H7 (cell line): ENCODE results near the gene ADPRS. TPM values are rescaled to one million over a fixed set of nuclear protein-coding genes. Genes with fewer than 3 reads are reported as not detected.

Source experiments
- DNase-seq: peaks from one replicate; pipeline ENCODE4 v3.0.0; 2012
- H3K27me3 ChIP-seq: 2 replicates; pipeline ENCODE4 v1.6.0; 2011; ENCODE audit warnings: mild to moderate bottlenecking, low read length; ENCODE audit not compliant: control insufficient read depth, insufficient read depth
- H3K36me3 ChIP-seq: replicated peaks from 2 replicates; pipeline ENCODE4 v1.5.1; 2011; ENCODE audit warnings: low read length; ENCODE audit not compliant: control insufficient read depth, insufficient read depth
- H3K4me3 ChIP-seq: 2 replicates; pipeline ENCODE4 v1.5.1; 2011; ENCODE audit warnings: low read depth, mild to moderate bottlenecking, control low read depth, low read length, moderate library complexity; ENCODE audit not compliant: insufficient read depth
- total RNA-seq: library from RNA; depleted of rRNA; stranded (reverse); fragments of >200 nt; shearing (Covaris generic); gene quantifications from 2 replicates; pipeline ENCODE4 v1.2.3, GENCODE V29; 2014

The ADPRS gene
- total RNA-seq, 1 experiment from 2014 or later, result 112 TPM

- Histone ChIP-seq H3K36me3 (no peaks in the 10 kb centered on the region), H3K27me3 (peaks cover 8% of the 10 kb centered on the region; the same call in 1 of the 2 replicates), H3K4me3 (peak within 1 kb of the TSS; percentile 57)
- peak; percentile 98 for DNase-seq
Measured at GRCh38 chr1:36083635-36084496, 4.8 kb upstream of the ADPRS start, which contains the start of gene TEKT2. TEKT2 (plus strand) TSS chr1:36084094; CDS start chr1:36084922, 828 bp downstream.

GRCh38 chr1:36084497-36085115 is 4.1 kb upstream of the ADPRS start:
- DNase-seq, result peak; percentile 62
- Histone ChIP-seq H3K27me3 (peaks cover 8% of the 10 kb centered on the region; the same call in 1 of the 2 replicates), H3K4me3 (peak overlapping the region; percentile 57), H3K36me3 (no peaks in the 10 kb centered on the region)

DNA sequence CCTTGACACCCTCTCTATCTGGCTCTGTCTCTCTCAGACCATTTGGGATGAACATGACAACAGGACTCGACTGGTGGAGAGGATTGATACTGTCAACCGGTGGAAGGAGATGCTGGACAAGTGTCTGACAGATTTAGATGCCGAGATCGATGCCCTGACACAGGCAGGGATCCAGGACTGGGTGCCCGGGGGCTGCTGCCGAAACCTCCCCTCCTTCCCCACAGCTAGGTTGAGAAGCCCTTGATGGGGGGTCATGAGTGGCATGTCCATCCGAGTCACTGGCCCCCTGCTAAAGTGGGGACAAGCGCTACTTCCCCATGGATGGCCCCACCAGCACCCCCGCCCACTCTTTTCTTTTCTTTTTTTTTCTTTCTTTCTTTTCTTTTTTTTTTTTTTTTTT is 3.6 kb upstream of the ADPRS start:
- H3K4me3 ChIP-seq, result no peak overlapping the region
- DNase-seq, result no peak
- no peaks in the 10 kb centered on the region for H3K36me3 ChIP-seq
- H3K27me3 ChIP-seq, result peaks cover 8% of the 10 kb centered on the region; the same call in 1 of the 2 replicates

GRCh38 chr1:36085686-36086526 is 2.8 kb upstream of the ADPRS start:
- Histone ChIP-seq H3K27me3 (peaks cover 8% of the 10 kb centered on the region; the same call in 1 of the 2 replicates), H3K36me3 (peaks cover under 1% of the 10 kb centered on the region; the same call in 1 of the 2 replicates), H3K4me3 (no peak overlapping the region)
- DNase-seq, result peak; percentile 19

DNA sequence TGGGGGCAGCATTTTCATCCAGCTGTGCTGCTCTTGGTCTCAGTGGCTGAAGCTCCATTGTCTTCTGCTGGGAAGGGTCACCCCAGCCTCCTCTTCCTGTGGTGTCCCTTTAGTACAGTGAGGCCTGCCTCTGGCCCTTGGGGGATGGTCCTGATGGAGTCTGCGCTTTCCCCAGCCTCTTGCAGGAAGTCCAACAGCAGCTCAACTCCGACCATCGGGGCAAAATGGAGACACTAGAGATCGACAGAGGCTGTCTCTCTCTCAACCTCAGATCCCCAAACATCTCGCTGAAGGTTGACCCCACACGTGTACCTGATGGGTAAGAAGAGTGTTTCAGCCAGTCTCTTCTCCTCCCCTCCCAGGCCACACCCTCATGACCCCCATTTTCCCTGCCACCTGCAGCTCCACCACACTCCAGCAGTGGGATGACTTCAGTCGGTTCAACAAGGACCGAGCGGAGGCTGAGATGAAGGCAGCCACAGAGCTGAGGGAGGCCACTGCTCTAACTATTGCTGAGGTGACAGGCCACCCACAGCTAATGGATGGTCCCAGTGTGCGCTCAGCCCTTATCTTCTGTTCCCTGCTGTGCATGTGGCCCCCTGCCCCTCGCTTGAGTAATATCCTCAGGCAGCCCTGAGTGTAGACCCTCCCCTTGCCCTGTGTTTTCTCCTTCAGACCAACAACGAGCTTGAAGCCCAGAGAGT is 2.0 kb upstream of the ADPRS start:
- peak; percentile 25 for DNase-seq
- Histone ChIP-seq H3K36me3 (peaks cover 3% of the 10 kb centered on the region; the same call in 1 of the 2 replicates), H3K27me3 (peaks cover 8% of the 10 kb centered on the region; the same call in 1 of the 2 replicates), H3K4me3 (no peak overlapping the region)

DNA sequence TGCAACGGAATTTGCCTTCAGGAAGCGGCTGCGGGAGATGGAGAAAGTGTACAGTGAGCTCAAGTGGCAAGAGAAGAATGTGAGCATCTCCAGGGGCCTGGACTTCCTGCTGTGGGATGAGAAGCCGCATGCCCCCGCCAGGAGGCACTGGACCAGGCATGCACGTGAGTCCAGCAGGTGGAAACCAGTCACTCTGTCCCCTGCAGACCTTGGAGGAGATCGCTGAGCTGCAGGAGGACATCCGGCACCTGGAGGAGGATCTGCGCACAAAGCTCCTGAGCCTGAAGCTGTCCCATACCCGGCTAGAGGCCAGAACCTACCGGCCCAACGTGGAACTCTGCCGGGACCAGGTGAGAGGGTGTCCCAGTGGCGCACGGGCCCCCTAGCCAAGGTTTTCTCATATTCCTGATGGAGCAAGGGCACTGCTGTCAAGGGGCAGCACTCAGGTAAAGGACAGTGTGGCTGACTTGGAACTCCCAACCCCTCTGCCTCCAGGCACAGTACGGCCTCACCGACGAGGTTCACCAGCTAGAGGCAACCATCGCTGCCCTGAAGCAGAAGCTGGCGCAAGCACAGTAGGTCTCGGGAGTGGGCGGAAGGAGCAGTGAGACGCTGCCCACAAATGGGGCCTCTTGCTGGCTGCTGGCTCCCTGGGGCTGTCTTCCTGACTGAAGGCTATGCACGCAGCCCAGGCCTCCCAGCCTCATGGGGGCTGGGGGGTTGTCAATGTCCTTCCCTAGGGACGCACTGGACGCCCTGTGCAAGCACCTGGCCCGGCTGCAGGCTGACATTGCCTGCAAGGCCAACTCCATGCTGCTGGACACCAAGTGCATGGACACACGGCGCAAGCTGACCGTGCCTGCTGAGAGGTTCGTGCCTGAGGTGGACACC is 1.2 kb upstream of the ADPRS start:
- Histone ChIP-seq H3K36me3 (peaks cover 11% of the 10 kb centered on the region), H3K4me3 (no peak overlapping the region; the same call in 1 of the 2 replicates), H3K27me3 (peaks cover 8% of the 10 kb centered on the region; the same call in 1 of the 2 replicates)
- peak; percentile 41 for DNase-seq

GRCh38 chr1:36088265-36088576 is 471 bp upstream of the ADPRS start:
- Histone ChIP-seq H3K27me3 (peaks cover 8% of the 10 kb centered on the region; the same call in 1 of the 2 replicates), H3K4me3 (peak overlapping the region; percentile 97)
- DNase-seq, result no peak

GRCh38 chr1:36089393-36090121 is 865 bp downstream of the ADPRS start:
- Histone ChIP-seq H3K36me3 (peaks cover 30% of the 10 kb centered on the region), H3K4me3 (peak overlapping the region; percentile 97), H3K27me3 (peaks cover 2% of the 10 kb centered on the region; the same call in 1 of the 2 replicates)
- DNase-seq, result peak; percentile 67

More at GRCh38 chr1:36088265-36088576, 471 bp upstream of the ADPRS start:
- peaks cover 18% of the 10 kb centered on the region for H3K36me3 ChIP-seq

- H3K36me3 ChIP-seq, result peaks cover 34% of the 10 kb centered on the region
- DNase-seq, result peak; percentile 5
- H3K27me3 ChIP-seq, result no peaks in the 10 kb centered on the region
- no peak overlapping the region for H3K4me3 ChIP-seq
Measured at GRCh38 chr1:36091141-36091540, 2.4 kb downstream of the ADPRS start.

DNA sequence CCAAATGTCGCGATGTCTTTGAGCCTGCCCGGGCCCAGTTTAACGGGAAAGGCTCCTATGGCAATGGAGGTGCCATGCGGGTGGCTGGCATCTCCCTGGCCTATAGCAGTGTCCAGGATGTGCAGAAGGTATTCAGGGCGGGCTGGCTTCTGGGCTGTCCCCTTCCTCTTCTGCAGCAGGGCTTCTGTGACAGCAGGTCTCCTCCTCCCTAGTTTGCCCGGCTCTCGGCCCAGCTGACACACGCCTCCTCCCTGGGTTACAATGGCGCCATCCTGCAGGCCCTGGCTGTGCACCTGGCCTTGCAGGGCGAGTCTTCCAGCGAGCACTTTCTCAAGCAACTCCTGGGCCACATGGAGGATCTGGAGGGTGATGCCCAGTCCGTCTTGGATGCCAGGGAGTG is 3.0 kb downstream of the ADPRS start:
- DNase-seq, result no peak
- Histone ChIP-seq H3K36me3 (peaks cover 34% of the 10 kb centered on the region), H3K27me3 (no peaks in the 10 kb centered on the region), H3K4me3 (no peak overlapping the region)

DNA sequence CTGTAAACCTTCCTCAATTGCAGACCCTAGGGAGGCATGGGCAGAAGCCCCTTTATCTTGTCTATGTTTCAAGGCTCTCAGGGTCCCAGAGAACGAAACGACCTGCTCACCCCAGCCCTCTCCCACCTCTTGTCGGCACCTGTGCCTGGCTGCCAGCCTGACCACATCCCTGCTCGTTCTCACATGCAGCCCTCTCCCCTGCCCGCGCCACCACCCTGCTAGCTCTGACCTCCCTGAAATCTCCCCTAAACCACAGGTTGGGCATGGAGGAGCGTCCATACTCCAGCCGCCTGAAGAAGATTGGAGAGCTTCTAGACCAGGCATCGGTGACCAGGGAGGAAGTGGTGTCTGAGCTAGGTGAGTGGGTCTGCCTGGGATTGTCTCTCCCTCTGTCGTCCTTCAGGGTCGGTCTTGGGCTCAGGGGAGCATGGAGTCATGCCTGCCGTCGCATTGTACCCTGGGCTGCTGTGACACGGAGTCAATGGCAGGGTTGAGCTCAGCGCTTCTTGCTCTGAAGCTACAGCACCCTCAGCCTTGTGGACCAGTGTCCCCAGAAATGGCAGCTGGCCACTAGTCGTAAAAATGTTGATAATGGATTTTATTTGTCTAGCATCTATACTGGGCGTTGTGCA is 3.6 kb downstream of the ADPRS start:
- Histone ChIP-seq H3K27me3 (no peaks in the 10 kb centered on the region), H3K4me3 (no peak overlapping the region), H3K36me3 (peaks cover 34% of the 10 kb centered on the region)
- DNase-seq, result peak; percentile 10

- Histone ChIP-seq H3K27me3 (no peaks in the 10 kb centered on the region), H3K4me3 (no peak overlapping the region), H3K36me3 (peaks cover 34% of the 10 kb centered on the region)
- DNase-seq, result peak; percentile 6
Measured at GRCh38 chr1:36092798-36093185, 4.1 kb downstream of the ADPRS start.
